ENCODE measurements around the gene LRP3. TPM values are rescaled to one million over a fixed set of nuclear protein-coding genes. Genes with fewer than 3 reads are reported as not detected.

The LRP3 gene
- total RNA-seq, 4 donors from 2014 or later, result 31.0 to 66.7 (median 38.5) TPM

GRCh38 chr19:33204136-33204973, 10.2 kb downstream of the LRP3 start:
- TF ChIP-seq POLR2A (IDR thresholded peaks at IDR 0.05) (no peak), EP300 (IDR thresholded peaks at IDR 0.05) (no peak), POLR2AphosphoS5 (IDR thresholded peaks at IDR 0.05) (no peak)
- H3K4me1 ChIP-seq, result no peaks in the 10 kb centered on the region
- H3K36me3 ChIP-seq, result peaks cover 0 to 75% of the 10 kb centered on the region in 2 donors
- no peak for ATAC-seq
- WGBS, 2 donors (ENCODE audit: low coverage in 1 of 2), result 81% methylated on average over 7 of the region's 32 CpGs; no CpG with 5 or more reads in 1 of the 2 donors
- H3K27me3 ChIP-seq, result no peaks in the 10 kb centered on the region
- H3K9me3 ChIP-seq, result no peaks in the 10 kb centered on the region
- H3K27ac ChIP-seq, result no peak overlapping the region
- no peak overlapping the region for H3K4me3 ChIP-seq

- Histone ChIP-seq H3K9me3 (no peaks in the 10 kb centered on the region), H3K36me3 (peaks cover 0 to 73% of the 10 kb centered on the region in 2 donors), H3K27me3 (no peaks in the 10 kb centered on the region), H3K4me3 (no peak overlapping the region), H3K27ac (no peak overlapping the region), H3K4me1 (no peaks in the 10 kb centered on the region)
- WGBS, 2 donors (ENCODE audit: low coverage in 1 of 2), result 76% methylated on average over 3 of the region's 27 CpGs; no CpG with 5 or more reads in 1 of the 2 donors
- ATAC-seq, result no peak
- TF ChIP-seq POLR2A (IDR thresholded peaks at IDR 0.05) (no peak), EP300 (IDR thresholded peaks at IDR 0.05) (no peak), POLR2AphosphoS5 (IDR thresholded peaks at IDR 0.05) (no peak)
These were observed 11.0 kb downstream of the LRP3 start for GRCh38 chr19:33205110-33205509.

- Histone ChIP-seq H3K27me3 (no peaks in the 10 kb centered on the region), H3K9me3 (no peaks in the 10 kb centered on the region), H3K27ac (no peak overlapping the region), H3K4me3 (no peak overlapping the region), H3K36me3 (peaks cover 0 to 69% of the 10 kb centered on the region in 2 donors), H3K4me1 (no peaks in the 10 kb centered on the region)
- WGBS, 2 donors (ENCODE audit: low coverage in 1 of 2), result no CpG with 5 or more reads among the region's 64 CpGs
- no peak for TF ChIP-seq POLR2AphosphoS5 (IDR thresholded peaks at IDR 0.05)
- TF ChIP-seq, protein P1, sequence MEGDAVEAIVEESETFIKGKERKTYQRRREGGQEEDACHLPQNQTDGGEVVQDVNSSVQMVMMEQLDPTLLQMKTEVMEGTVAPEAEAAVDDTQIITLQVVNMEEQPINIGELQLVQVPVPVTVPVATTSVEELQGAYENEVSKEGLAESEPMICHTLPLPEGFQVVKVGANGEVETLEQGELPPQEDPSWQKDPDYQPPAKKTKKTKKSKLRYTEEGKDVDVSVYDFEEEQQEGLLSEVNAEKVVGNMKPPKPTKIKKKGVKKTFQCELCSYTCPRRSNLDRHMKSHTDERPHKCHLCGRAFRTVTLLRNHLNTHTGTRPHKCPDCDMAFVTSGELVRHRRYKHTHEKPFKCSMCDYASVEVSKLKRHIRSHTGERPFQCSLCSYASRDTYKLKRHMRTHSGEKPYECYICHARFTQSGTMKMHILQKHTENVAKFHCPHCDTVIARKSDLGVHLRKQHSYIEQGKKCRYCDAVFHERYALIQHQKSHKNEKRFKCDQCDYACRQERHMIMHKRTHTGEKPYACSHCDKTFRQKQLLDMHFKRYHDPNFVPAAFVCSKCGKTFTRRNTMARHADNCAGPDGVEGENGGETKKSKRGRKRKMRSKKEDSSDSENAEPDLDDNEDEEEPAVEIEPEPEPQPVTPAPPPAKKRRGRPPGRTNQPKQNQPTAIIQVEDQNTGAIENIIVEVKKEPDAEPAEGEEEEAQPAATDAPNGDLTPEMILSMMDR (IDR thresholded peaks at IDR 0.05), result no peak
- no peak for TF ChIP-seq POLR2A (IDR thresholded peaks at IDR 0.05)
- ATAC-seq, result no peak
These were observed 11.6 kb downstream of the LRP3 start for GRCh38 chr19:33205531-33206260.

GRCh38 chr19:33206261-33207039, 12.3 kb downstream of the LRP3 start:
- Histone ChIP-seq H3K4me1 (no peaks in the 10 kb centered on the region), H3K36me3 (peaks cover 0 to 64% of the 10 kb centered on the region in 2 donors), H3K4me3 (no peak overlapping the region), H3K27me3 (no peaks in the 10 kb centered on the region), H3K27ac (no peak overlapping the region), H3K9me3 (no peaks in the 10 kb centered on the region)
- no peak for ATAC-seq
- no CpG with 5 or more reads among the region's 38 CpGs for WGBS, 2 donors (ENCODE audit: low coverage in 1 of 2)
- no peak for TF ChIP-seq POLR2AphosphoS5 (IDR thresholded peaks at IDR 0.05)
- TF ChIP-seq, protein P1 (IDR thresholded peaks at IDR 0.05), result no peak
- TF ChIP-seq EP300 (IDR thresholded peaks at IDR 0.05), result no peak
- TF ChIP-seq POLR2A (IDR thresholded peaks at IDR 0.05), result no peak

- WGBS, 2 donors (ENCODE audit: low coverage in 1 of 2), result no CpG with 5 or more reads among the region's 38 CpGs
- TF ChIP-seq EP300 (IDR thresholded peaks at IDR 0.05), result no peak
- TF ChIP-seq POLR2A (IDR thresholded peaks at IDR 0.05), result no peak
- TF ChIP-seq, protein P1 (IDR thresholded peaks at IDR 0.05), result no peak
- no peak for TF ChIP-seq POLR2AphosphoS5 (IDR thresholded peaks at IDR 0.05)
- no peaks in the 10 kb centered on the region for H3K4me1 ChIP-seq
These were observed 13.0 kb downstream of the LRP3 start for GRCh38 chr19:33207040-33207620.

More at GRCh38 chr19:33207040-33207620, 13.0 kb downstream of the LRP3 start:
- no peaks in the 10 kb centered on the region for H3K9me3 ChIP-seq
- H3K27ac ChIP-seq, result no peak overlapping the region
- peaks cover 0 to 57% of the 10 kb centered on the region in 2 donors for H3K36me3 ChIP-seq
- H3K27me3 ChIP-seq, result no peaks in the 10 kb centered on the region
- no peak overlapping the region for H3K4me3 ChIP-seq
- no peak for ATAC-seq
